Measurements from ENCODE around the gene YEATS2.

YEATS2 gene

GRCh38 chr3:183812761-183813445 is 115.3 kb downstream of the YEATS2 start:
- peak; percentile 93 for DNase-seq (ENCODE audit: low spot score)

- DNase-seq (ENCODE audit: low spot score): no peak
These were observed 116.6 kb downstream of the YEATS2 start for GRCh38 chr3:183814240-183814639.

GRCh38 chr3:183815563-183815940 is 118.0 kb downstream of the YEATS2 start:
- no peak for DNase-seq (ENCODE audit: low spot score)

GRCh38 chr3:183815951-183816475 is 118.4 kb downstream of the YEATS2 start:
- DNase-seq (ENCODE audit: low spot score): no peak

GRCh38 chr3:183816681-183817510 is 119.3 kb downstream of the YEATS2 start:
- DNase-seq (ENCODE audit: low spot score): no peak

DNA sequence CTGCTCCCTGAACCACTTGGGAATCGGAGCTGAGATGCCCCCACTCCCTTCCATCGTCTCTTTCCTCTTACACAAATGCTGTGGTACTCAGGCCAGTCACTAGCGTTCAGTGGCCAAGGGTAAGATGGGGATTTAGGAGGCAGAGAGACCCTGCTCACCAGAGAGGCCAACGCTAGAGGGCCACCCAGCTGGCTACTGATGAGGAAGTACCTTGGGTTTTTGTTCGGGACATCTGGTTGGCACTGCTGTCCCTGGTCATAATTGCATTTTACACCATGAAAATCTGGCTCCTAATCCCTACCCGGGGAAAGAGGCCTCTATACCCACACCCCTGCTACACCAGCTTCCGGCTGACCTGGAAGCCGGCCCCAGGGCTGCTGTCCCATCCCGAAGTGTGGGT is 120.0 kb downstream of the YEATS2 start:
- no peak for DNase-seq (ENCODE audit: low spot score)

DNA sequence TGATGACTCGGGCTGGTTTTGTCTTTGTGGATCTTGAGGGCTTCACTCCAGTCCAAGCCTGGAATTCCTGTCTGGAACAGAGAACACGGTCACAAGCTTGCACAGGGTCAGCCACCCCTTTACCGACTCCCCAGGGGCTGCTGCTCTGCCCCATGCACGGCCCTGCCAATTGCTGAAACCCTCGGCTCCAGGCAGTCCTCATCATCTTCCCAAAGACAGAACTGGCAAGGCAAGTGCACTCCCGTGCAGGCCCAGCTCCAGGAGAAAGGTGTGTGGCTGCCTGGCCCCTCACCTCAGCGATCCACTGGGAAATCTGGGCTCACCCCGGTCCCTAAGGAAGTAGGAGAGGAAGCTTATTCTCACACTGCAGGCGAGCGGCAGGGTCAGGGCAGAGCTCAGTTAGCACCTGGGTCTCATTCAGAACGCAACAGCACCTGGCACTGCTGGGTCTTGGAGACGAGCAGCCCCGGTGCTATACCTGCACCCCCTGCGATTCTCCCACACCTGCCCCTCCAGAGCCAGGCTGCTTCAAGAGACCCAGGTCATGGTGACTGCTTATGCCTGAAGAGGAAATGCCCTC is 120.5 kb downstream of the YEATS2 start:
- no peak for DNase-seq (ENCODE audit: low spot score)

GRCh38 chr3:183818706-183819624 is 121.4 kb downstream of the YEATS2 start:
- peak; percentile 96 for DNase-seq (ENCODE audit: low spot score)

DNA sequence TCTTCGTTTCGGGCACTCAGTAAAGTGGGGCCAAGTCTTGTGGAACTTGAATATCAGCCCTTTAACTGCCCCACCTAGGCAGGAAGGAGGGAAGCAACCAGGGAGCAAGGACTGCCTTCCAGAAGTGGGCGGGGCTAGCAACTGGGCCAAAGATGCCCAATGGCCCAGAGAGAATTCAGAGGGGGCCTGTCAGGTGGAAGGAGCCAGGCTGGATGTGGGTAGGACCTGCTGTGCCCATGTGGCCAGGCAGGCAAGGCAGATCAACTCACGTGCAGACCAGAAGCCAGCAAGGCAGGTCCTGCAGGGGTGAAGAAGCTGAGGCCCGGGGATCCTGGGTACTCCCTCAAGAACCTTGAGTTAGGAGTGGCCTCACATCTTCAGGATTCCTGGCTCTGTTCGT is 122.2 kb downstream of the YEATS2 start:
- DNase-seq (ENCODE audit: low spot score): no peak

DNA sequence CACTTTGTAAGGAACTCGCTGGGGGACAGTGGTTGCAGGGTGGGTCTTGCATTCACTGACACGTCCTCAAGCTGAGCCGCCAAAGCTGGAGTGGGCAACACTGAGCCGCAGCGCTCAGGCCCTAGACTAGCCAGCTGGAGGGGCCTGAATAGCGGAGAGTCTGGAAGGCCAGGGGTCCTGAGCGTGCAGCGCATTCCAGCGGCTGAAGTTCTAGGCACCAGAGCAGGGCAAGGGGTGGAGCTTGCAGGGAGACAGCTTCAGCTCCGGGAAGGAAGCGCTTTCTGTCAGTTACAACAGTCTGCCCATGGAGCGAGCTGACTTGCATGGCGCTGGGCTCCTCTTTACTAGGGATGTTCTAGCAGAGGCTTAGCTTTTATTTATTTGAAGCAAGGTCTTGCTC is 125.0 kb downstream of the YEATS2 start:
- DNase-seq (ENCODE audit: low spot score): peak; percentile 82

DNA sequence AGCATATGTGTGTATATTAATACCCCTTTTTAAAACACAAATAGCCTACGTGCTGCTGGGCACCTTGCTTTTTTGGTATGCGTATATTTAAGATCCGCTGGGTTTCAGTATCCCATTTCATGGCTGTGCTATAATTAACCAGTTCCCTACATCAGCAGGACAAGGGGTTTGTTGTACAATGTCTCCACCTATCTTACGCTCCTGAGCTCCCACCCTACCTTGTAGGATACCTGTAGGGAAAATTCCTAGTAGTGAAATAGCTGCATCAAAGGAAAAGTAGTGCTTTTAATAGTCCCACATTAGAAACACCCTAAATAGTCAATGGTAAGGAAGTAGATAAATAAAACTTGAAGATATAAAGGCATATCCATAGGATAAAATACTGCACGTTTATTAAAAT is 126.4 kb downstream of the YEATS2 start:
- no peak for DNase-seq (ENCODE audit: low spot score)

- DNase-seq (ENCODE audit: low spot score): no peak
These were observed 127.3 kb downstream of the YEATS2 start for GRCh38 chr3:183824761-183825455.

GRCh38 chr3:183825456-183826161 is 128.0 kb downstream of the YEATS2 start, which contains the start of gene MAP6D1:
MAP6D1 (minus strand) TSS chr3:183825577; CDS start chr3:183825547, 30 bp downstream.
- DNase-seq (ENCODE audit: low spot score): peak; percentile 83

DNA sequence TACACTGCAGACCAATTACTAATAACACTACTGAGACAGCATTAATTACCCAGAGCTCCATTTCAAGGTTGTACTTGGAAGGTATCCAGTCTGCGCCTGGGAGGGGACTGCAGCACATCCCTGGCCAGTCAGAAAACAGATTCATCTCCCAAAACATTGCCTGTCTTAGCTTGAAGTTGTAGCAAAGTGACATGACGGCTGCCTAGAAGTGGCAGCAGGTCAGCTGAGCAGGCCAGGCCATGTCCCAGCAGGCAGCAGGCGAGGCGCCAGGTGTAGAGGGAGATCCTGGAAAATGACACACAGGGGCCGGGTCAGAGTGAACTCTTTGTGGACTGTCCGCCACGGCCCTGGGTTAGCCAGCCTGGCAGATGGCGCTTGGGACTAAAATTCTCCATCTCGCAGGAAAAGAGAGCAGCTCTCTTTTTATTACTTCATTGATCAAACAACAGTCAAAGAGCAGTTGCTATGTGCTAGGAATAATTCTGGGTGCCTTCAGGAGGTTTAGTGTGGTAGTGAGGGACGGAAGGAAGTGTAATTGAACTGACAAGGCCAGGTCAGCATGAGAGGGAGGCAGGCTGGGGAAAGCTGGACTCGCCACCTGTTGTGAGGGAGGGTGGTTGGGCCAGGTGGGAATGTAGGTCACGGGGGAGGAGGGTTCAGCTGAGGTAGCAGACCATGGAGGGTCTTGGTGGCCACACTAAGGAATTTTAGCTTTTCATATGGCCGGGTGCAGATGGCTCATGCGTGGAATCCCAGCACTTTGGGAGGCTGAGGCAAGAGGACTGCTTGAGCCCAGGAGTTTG is 129.1 kb downstream of the YEATS2 start:
- DNase-seq (ENCODE audit: low spot score): no peak

GRCh38 chr3:183827809-183828537 is 130.4 kb downstream of the YEATS2 start:
- no peak for DNase-seq (ENCODE audit: low spot score)

- DNase-seq (ENCODE audit: low spot score): no peak
These were observed 130.9 kb downstream of the YEATS2 start for GRCh38 chr3:183828538-183828870.

DNA sequence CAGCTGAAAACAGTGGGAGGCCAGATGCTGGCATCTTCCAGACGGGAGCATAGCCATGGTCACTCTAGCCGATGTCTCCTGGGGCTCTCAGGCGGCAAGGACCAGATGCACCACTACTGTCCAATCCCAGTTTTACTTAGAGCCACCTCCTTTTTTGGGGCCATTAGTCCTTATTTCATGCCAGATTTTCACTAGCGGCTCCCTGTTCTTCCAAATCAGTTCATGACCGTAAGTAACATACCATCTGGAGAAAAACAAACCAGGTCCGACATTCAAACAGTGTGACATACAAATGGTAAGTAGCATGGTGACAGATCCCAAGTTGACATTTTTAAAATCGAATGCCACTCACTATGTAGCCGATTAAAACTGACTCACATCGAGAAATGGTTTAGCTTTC is 131.9 kb downstream of the YEATS2 start:
- no peak for DNase-seq (ENCODE audit: low spot score)

- no peak for DNase-seq (ENCODE audit: low spot score)
These were observed 132.6 kb downstream of the YEATS2 start for GRCh38 chr3:183830187-183830586.

DNA sequence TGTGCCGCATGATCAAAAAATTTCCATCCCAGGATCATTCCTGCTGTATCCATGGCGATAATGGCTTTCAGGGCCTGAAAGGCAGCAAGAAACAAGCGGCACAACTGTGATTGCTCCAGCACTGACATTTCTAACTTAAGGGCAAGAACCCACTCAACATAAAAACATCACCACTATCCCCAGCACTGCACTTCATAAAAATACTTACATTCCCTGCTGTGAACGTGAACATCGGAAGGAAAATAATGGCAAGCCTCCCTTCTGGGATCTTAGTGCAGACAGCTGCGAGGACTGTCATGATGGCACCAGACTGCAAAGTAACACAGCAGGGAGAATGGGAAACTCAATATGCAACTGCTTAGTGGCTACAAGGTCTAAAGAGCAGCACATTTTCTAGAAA is 135.9 kb downstream of the YEATS2 start:
- DNase-seq (ENCODE audit: low spot score): no peak
